Left ventricle myocardium superior (tissue), 1 donor: Measurements from ENCODE around the gene ZNF470. TPM values are rescaled to one million over a fixed set of nuclear protein-coding genes. Genes with fewer than 3 reads are reported as not detected.

Source experiments
- ATAC-seq: fragments of 200-7000 bp; cut with Tn5 transposase; one replicate; pipeline ENCODE4 v1.9.1; 2020; ENCODE audit warnings: mild to moderate bottlenecking, moderate library complexity
- DNase-seq: peaks from one replicate; pipeline ENCODE4 v3.0.0-alpha.2; 2020
- intact Hi-C: fragments of 100-400 bp; cut with micrococcal nuclease; formaldehyde crosslinking; loops from one replicate; pipeline ENCODE4 v1.11.0; 2022
- total RNA-seq: library from RNA; stranded (reverse); fragmentation: NEBNext Ultra II Directional; extraction: Animal tissue kit (Norgen Biotek cat#: 25700); gene quantifications from one replicate; pipeline ENCODE4 v1.2.1, GENCODE V29; 2021
- donor health status: DM: no; HTN: yes; CAD: no; lungs with severe emphysema.

ZNF470 gene
- total RNA-seq, 1 donor from 2014 or later = 4.2 TPM

DNA sequence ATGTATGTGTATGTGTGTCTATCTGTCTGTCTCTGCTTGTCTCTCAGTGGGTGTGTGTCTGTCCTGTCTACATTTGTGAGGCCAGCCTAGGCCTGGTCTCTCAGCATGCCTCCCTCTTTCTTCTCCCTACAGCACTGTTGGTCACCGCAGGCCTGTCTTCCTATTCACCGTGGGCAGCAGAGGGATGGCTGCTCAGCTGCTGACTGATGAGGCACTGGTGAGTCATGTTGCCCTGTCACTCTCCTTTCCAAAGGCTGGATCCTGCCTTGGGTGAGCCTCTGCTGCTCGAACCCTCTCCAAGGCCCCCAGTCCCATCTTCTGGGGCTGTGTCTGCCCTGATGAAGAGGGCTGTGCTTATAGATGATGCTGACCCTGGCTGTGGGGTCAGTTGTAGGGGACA, 34.1 kb downstream of the ZNF470 start:
- intact Hi-C loops = no loop called here
- no peak for DNase-seq
- ATAC-seq = no peak

DNA sequence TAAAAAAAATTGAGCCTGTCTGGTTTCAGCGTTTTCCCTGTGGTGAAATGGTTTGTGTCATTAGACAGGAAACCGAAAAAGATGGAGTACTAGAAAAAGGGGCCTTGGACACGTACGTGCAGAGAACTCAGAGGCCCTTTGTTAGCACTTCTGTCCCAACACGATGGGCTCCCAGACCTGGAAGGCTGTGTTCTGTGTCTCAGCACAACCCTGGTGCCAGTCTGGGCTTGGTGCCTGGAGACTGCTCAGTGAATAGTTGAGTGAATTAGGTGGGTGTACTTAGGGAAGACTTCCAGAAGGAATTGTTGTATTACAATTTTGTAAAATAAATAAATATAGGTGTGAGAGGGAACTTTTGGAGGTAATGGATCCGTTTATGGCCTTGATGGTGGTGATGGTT, 36.6 kb downstream of the ZNF470 start:
- intact Hi-C loops = no loop called here
- ATAC-seq = peak; percentile 71

DNA sequence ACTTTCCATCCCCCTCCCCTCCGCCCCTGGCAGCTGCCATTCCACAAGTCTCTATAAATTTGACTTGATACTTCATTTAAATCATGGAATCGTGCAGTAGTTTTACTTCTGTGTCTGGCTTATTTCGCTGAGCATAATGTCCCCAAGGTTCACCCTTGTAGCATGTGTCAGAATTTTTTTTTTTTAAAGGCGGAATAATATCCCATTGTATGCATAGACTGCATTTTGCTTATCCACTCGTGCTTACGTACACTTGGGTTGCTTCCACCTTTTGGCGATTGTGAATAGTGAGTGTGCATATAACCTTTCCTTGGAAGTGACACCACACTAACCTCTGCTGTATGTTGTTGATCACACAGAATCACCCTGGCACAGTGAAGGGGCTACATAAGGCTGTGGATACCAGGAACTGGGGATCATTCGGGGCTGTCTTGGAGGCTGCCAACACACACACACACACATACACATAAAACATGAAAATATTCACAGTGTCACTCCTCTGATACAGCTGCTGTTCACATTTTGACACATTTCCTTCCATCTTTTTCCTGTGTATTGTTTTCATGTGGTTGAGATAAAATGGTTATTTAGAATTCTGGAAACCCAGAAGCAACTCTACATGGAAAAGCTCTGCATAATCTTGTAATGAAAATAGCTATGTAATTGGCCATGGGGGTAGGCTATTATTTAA, 41.2 kb downstream of the ZNF470 start:
- ATAC-seq (no peak), DNase-seq (no peak)
- intact Hi-C loops = no loop called here

More for the DNA sequence above, 36.6 kb downstream of the ZNF470 start:
- DNase-seq = peak; percentile 39

DNA sequence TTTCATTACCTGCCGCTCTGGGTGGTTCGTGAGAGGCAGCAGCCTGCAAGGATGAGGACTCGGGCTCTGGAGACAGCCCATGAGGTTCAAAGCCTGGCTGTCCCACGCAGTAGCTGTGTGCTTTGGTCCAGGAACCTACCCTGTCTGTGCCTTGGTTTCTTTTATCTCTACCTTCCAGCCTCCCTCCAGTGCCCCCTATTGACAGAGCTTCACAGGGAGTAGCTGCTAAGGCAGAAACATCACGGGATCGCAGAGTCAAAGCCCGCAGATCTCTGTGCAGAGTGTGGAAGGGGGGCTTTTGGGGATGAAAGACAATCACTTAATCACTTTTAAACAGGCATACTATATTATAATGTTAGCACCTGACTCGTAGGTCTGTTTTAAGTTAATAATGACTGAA, 44.0 kb downstream of the ZNF470 start:
- no peak for ATAC-seq
- DNase-seq = no peak
- intact Hi-C loops = no loop called here

DNA sequence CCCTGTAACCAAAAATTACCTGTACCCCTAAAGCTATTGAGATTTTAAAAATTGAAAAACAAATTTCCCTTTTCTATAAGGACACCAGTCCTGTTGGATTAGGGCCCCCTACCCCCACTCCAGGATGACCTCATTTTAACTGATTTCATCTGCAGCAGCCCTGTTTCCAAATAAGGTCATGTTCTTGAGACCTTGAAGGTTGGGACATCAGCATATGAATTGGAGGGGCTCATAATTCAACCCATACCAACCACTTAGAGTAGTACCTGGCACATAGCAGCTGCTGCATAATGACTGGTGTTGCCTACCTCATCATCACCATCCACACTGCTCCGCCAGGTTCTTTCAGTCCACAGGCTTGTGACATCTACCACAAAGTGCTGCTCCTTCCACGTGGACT, 45.5 kb downstream of the ZNF470 start:
- intact Hi-C loops = no loop called here
- ATAC-seq = no peak
- no peak for DNase-seq

DNA sequence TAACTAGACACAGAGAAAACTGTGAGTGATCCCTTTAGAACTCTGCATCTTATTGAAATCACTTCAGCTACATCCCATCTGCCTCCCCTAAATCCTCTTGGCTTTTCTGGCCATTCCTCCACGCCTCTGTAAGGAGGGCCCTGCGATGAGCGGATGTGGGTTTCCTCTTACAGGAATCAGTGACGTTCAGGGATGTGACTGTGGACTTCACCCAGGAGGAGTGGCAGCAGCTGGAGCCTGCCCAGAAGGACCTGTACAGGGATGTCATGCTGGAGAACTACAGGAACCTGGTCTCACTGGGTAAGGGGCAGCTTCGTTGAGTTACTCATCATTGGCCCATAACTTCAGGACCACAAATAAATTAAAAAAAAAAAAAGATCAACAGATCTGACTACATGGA, 46.4 kb downstream of the ZNF470 start:
- ATAC-seq = no peak
- DNase-seq = no peak
- intact Hi-C loops = no loop called here

DNA sequence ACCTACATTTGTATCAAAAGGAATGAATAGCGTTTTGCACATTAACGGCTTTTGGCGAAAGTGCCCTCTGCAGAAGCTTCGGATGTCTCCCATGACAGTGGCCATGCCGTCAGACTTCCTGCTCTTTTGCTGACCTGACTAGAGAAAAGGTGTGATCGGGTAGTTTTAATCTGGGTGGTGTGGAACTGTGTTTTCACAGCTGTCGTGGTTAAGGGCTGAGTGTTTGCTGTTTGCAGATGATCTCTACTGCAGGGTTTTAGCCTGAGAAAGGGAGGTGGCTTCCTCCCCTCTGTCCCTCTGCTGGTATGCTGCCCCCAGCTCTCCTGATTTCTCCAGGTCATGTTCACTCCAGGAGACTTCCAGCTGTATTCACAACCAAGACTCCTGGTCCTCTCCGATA, 50.3 kb downstream of the ZNF470 start:
- DNase-seq = no peak
- intact Hi-C loops = no loop called here
- no peak for ATAC-seq

DNA sequence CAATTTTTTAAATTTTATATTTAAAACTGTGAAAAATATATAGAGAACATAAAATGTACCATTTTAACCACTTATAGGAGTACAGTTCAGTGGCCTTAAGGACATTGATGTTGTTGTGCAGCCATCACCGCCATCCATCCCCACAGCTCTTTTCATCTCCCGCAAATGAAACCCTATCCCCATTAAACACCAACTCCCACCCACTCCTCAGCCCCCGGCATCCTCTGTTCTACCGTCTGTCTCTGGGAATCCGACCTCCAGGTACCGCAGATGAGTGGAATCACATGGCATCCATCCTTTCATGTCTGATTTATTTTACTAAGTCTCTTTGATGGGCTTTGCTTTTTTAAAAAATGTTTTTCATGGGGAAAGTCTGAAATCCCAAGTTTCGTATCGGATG, 51.9 kb downstream of the ZNF470 start:
- ATAC-seq (no peak), DNase-seq (no peak)
- intact Hi-C loops = no loop called here

DNA sequence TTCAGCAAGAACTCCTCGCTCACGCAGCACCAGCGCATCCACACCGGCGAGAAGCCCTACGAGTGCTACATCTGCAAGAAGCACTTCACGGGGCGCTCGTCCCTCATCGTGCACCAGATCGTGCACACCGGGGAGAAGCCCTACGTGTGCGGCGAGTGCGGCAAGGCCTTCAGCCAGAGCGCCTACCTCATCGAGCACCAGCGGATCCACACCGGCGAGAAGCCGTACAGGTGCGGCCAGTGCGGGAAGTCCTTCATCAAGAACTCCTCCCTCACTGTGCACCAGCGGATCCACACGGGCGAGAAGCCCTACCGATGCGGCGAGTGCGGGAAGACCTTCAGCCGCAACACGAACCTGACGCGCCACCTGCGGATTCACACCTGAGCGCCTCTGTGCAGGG, 55.1 kb downstream of the ZNF470 start:
- ATAC-seq = no peak
- no peak for DNase-seq
- intact Hi-C loops = no loop called here

DNA sequence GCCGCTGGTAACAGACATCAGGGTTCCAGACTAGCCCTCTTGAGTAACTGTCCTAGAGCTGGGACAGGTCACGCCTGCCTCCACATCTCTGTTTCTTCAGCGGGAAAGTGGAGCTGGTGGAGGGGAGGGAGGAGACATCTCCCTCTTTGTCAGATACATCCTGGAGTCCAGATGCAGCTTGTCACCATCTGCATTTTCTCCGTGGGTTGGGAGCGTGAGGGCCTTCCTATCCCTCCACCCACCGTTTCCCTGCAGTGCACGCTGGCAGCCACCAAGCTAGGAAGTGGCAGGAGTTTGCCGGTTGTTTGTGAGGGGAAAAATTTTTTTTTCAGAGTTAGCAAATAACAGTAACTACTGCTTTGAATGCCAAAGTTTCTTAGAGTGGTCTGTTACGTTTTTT, 55.7 kb downstream of the ZNF470 start:
- DNase-seq = no peak
- intact Hi-C loops = no loop called here
- no peak for ATAC-seq

DNA sequence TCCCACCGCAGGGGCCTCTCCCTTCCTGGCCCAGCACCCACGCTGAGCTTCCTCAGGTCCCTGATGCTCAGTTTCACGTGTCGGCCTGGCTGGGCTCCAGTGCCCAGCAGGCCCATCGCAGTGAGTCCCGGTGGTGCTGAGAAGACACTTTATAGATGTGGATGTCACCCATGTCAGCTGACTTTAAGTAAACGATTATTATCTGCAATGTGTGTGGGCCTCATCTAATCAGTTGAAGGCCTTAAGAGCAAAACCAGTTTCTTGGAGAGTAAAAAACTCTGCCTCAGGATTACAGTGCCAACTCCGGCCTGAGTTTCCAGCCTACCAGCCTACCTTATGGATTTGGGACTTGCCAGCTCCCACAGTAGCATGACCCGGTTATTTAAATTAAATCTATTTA, 58.4 kb downstream of the ZNF470 start:
- intact Hi-C loops = no loop called here

DNA sequence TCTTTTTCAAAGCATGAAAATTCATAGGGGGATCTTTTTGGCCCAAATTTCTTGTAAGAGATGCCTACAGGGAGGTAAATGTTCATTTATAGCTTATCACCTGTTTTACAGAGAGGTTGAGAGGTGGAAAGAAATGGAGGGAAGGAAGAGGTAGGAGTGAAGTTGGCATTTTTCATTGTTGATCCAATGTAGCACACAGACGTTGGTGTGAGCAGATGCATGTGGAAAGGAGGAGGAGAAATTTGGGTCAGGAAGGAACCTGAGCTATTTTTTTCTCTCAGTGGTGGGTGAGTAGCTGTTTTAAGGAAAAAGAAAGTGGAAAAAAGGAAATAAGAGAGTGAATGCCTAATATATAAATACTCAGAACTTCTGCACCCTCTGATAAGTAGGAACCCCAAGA, 65.8 kb downstream of the ZNF470 start:
- intact Hi-C loops = no loop called here
- ATAC-seq (no peak), DNase-seq (no peak)

More for the DNA sequence above, 58.4 kb downstream of the ZNF470 start:
- ATAC-seq (no peak), DNase-seq (no peak)

DNA sequence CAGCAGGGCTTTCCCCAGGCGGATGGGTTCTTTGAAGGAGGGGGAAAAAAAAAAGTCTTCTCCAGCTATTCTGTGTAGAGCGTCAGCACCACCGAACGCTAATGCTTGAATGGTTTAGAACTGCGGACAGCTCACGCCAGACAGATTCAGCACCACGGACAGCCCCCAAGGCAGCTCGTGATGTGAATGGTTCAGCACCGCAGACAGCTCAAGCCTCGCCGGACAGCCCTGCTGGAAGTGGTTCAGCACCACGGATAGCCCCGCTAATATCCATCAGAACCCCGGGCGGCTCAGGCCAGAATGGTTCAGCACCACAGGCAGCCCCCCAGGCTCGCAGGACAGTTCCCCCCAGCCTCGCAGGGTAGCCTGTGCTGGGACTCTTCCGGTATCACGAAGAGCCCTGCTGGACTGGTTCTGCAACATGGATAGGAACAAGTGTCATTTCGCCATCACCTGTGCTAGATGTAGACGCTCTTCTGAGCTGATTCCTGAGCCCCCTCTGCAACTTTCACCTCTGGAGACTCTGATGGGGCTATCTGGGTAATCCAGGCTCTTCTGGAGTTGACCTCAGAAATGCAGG, 70.8 kb downstream of the ZNF470 start:
- peak; percentile 85 for DNase-seq
- intact Hi-C loops = no loop called here
- ATAC-seq = peak; percentile 92

Other genes with a start within 250 kb of the ZNF470 start
- gene ZNF582, start 173.9 kb upstream of the ZNF470 start, total RNA-seq = 5.5 TPM
- gene ZNF583, start 163.1 kb upstream of the ZNF470 start, total RNA-seq = 5.3 TPM
- 5.6 TPM for gene ZNF667, start 90.1 kb upstream of the ZNF470 start, total RNA-seq
- gene ZNF471, start 59.6 kb upstream of the ZNF470 start, total RNA-seq = 7.6 TPM
- gene ZFP28, start 28.5 kb upstream of the ZNF470 start, total RNA-seq = 4.9 TPM
- gene ZNF71, start 27.8 kb downstream of the ZNF470 start, total RNA-seq = 6.6 TPM
- gene SMIM17, start 75.7 kb downstream of the ZNF470 start, total RNA-seq = not detected
- gene ZNF835, start 104.3 kb downstream of the ZNF470 start, total RNA-seq = 6.3 TPM